DND-41 (cell line): ENCODE data around the gene FAM13A.

Experiments
- ATAC-seq: fragments of 200-7000 bp; cut with Tn5 transposase; 3 replicates; pipeline ENCODE4 v1.9.1; 2021; ENCODE audit warnings: low read depth; ENCODE audit not compliant: insufficient read depth
- DNase-seq: peaks from one replicate; pipeline ENCODE4 v3.0.0-alpha.2; 2020
- H2AFZ ChIP-seq: 2 replicates; pipeline ENCODE4 v1.6.0; 2012; ENCODE audit warnings: low read depth, low read length
- H3K27ac ChIP-seq: 2 replicates; pipeline ENCODE4 v1.5.1; 2012; ENCODE audit warnings: low read length, inconsistent platforms
- H3K27me3 ChIP-seq: fragments of 200-600 bp; sonication (generic); 2 replicates; pipeline ENCODE4 v1.6.0; 2012; ENCODE audit warnings: low read length, mild to moderate bottlenecking, inconsistent platforms; ENCODE audit not compliant: insufficient read depth, poor library complexity
- H3K36me3 ChIP-seq: 2 replicates; pipeline ENCODE4 v1.5.1; 2012; ENCODE audit warnings: low read length, inconsistent platforms; ENCODE audit not compliant: insufficient read depth
- H3K4me1 ChIP-seq: 2 replicates; pipeline ENCODE4 v1.5.1; 2012; ENCODE audit warnings: mild to moderate bottlenecking, low read length; ENCODE audit not compliant: insufficient read depth
- H3K4me2 ChIP-seq: 2 replicates; pipeline ENCODE4 v1.6.0; 2012; ENCODE audit warnings: mild to moderate bottlenecking, moderate library complexity, low read length, inconsistent platforms; ENCODE audit not compliant: insufficient read depth
- H3K4me3 ChIP-seq, 2 experiments: fragments of 200-600 bp in 1 of 2; shearing (Covaris generic) in 1 of 2; 2 replicates each; pipeline ENCODE4 v1.5.1; 2012 to 2016; ENCODE audit warnings: inconsistent platforms in 2 of 2, low read length in 2 of 2, mild to moderate bottlenecking in 2 of 2, low read depth in 1 of 2, moderate library complexity in 1 of 2
- H3K79me2 ChIP-seq: 2 replicates; pipeline ENCODE4 v1.6.0; 2012; ENCODE audit warnings: low read length, inconsistent platforms; ENCODE audit not compliant: insufficient read depth
- H3K9ac ChIP-seq: 2 replicates; pipeline ENCODE4 v1.6.0; 2012; ENCODE audit warnings: low read depth, mild to moderate bottlenecking, inconsistent platforms, low read length, moderate library complexity
- H3K9me3 ChIP-seq: 2 replicates; pipeline ENCODE4 v1.5.1; 2012; ENCODE audit warnings: low read length, moderate library complexity, mild to moderate bottlenecking, inconsistent platforms; ENCODE audit not compliant: insufficient read depth, severe bottlenecking
- H4K20me1 ChIP-seq: 2 replicates; pipeline ENCODE4 v1.6.0; 2012; ENCODE audit warnings: low read length; ENCODE audit not compliant: insufficient read depth
- EZH2 ChIP-seq: IDR thresholded peaks from 3 replicates; pipeline ENCODE4 v1.6.1; 2012; ENCODE audit warnings: borderline replicate concordance, low read depth, mild to moderate bottlenecking, moderate library complexity, low read length, inconsistent platforms; ENCODE audit not compliant: severe bottlenecking
- TF ChIP-seq, protein P1 (sequence below): IDR thresholded peaks from 2 replicates; pipeline ENCODE4 v1.5.1; 2012; ENCODE audit warnings: borderline replicate concordance, low read length, moderate library complexity, mild to moderate bottlenecking; ENCODE audit not compliant: poor library complexity, severe bottlenecking; ENCODE audit errors: extremely low read depth

FAM13A gene

GRCh38 chr4:88823058-88823919 lies 233.7 kb downstream of the FAM13A start:
- peaks cover 42% of the 10 kb centered on the region for H3K4me1 ChIP-seq
- peak overlapping the region; percentile 94 for H2AFZ ChIP-seq
- ATAC-seq: peak; percentile 93
- H4K20me1 ChIP-seq: no peaks in the 10 kb centered on the region
- peak overlapping the region; percentile 77 for H3K4me2 ChIP-seq
- H3K27me3 ChIP-seq: peaks cover 10% of the 10 kb centered on the region
- no peak for TF ChIP-seq EZH2
- TF ChIP-seq, protein P1, sequence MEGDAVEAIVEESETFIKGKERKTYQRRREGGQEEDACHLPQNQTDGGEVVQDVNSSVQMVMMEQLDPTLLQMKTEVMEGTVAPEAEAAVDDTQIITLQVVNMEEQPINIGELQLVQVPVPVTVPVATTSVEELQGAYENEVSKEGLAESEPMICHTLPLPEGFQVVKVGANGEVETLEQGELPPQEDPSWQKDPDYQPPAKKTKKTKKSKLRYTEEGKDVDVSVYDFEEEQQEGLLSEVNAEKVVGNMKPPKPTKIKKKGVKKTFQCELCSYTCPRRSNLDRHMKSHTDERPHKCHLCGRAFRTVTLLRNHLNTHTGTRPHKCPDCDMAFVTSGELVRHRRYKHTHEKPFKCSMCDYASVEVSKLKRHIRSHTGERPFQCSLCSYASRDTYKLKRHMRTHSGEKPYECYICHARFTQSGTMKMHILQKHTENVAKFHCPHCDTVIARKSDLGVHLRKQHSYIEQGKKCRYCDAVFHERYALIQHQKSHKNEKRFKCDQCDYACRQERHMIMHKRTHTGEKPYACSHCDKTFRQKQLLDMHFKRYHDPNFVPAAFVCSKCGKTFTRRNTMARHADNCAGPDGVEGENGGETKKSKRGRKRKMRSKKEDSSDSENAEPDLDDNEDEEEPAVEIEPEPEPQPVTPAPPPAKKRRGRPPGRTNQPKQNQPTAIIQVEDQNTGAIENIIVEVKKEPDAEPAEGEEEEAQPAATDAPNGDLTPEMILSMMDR: no peak
- peak; percentile 78 for DNase-seq
- H3K9me3 ChIP-seq: no peaks in the 10 kb centered on the region
- peak overlapping the region; percentile 75 for H3K27ac ChIP-seq
- H3K36me3 ChIP-seq: no peaks in the 10 kb centered on the region
- peak overlapping the region; percentile 50 for H3K9ac ChIP-seq
- H3K79me2 ChIP-seq: no peaks in the 10 kb centered on the region
- peak overlapping the region; percentile 30 to 83 for H3K4me3 ChIP-seq

DNA sequence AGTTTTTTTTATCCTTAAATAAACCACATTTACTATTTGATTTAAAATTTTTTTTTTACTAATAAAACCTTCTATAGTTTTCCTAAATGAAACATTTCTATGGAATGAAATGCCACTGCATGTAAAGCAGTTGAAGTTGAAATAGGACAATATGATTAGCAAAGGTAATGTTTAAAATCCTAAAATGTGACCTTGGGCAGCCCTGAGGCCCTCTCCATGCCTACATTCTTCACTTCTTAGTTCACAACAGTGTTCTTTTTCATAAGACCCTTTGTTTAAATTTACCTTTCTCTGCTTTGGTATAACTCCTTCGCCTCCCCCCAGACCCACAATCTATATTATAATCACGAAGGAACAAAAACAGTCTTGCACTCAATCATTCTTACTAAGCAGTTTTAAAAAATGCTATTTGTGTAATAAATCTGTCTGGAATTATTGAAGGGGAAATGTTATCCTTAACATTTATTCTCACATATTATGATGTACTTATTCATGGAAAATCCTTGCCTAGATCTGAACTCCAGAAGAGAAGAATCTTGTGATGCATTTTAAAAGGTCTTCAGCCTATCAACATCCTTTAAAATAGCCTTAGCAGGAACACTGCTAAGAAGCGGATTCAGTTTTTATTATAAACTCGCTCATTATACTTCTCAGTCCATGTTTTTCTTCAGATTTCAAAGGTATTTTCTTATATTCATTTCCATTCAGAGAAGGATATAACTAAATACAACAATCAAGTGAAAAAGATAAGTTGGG lies 234.8 kb downstream of the FAM13A start:
- Histone ChIP-seq H3K4me2 (peak overlapping the region; percentile 77), H3K36me3 (no peaks in the 10 kb centered on the region), H2AFZ (peak overlapping the region; percentile 94), H3K79me2 (no peaks in the 10 kb centered on the region), H4K20me1 (no peaks in the 10 kb centered on the region), H3K27ac (peak overlapping the region; percentile 75; the same call in 1 of the 2 replicates), H3K9ac (peak overlapping the region; percentile 50), H3K4me3 (peak overlapping the region; percentile 30 to 83), H3K9me3 (no peaks in the 10 kb centered on the region), H3K4me1 (peaks cover 42% of the 10 kb centered on the region), H3K27me3 (peaks cover 6% of the 10 kb centered on the region)
- DNase-seq (no peak), ATAC-seq (no peak)
- TF ChIP-seq, protein P1: no peak
- TF ChIP-seq EZH2: no peak

DNA sequence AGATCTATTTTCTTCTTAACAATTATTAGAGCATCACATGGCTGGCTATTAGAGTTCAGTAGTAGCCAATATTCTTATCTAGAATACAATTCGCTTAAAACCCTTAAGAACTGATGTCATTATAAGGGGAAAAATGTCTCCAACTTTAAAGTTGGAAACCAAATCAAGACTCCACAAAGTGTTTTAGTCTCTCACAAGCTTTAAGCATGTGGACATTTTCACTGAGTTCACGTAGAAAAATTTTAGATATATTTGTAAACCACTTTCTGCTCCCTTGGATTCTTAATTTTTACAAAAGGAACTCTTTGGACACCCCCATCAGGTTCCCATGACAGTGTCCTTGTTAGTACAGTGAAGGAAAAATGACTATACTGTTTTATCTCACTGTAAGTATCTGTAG lies 235.5 kb downstream of the FAM13A start:
- no peak overlapping the region for H2AFZ ChIP-seq
- H3K9ac ChIP-seq: no peak overlapping the region
- H3K4me1 ChIP-seq: peaks cover 42% of the 10 kb centered on the region
- peaks cover 2% of the 10 kb centered on the region for H3K27me3 ChIP-seq
- no peaks in the 10 kb centered on the region for H3K36me3 ChIP-seq
- H3K4me2 ChIP-seq: peak overlapping the region; percentile 77
- H3K79me2 ChIP-seq: no peaks in the 10 kb centered on the region
- no peak overlapping the region for H3K27ac ChIP-seq
- TF ChIP-seq, protein P1: no peak
- TF ChIP-seq EZH2: no peak
- no peak overlapping the region for H3K4me3 ChIP-seq
- H4K20me1 ChIP-seq: no peaks in the 10 kb centered on the region
- no peaks in the 10 kb centered on the region for H3K9me3 ChIP-seq
- ATAC-seq (no peak), DNase-seq (no peak)
